Naive thymus-derived CD4-positive, alpha-beta T cell (primary cell): ENCODE measurements around the gene MIOX. TPM values are rescaled to one million over a fixed set of nuclear protein-coding genes. Genes with fewer than 3 reads are reported as not detected.

Experiments
- ATAC-seq: fragments of 150-1000 bp; cut with Tn5 transposase; 2 replicates; pipeline ENCODE4 v1.10.0; 2021; ENCODE audit warnings: mild to moderate bottlenecking, moderate library complexity
- CTCF ChIA-PET: fragments of 350-600 bp; sonication (Branson Sonifier 250); formaldehyde crosslinking; loops from one replicate; lab custom pipeline; 2021; ENCODE audit warnings: antibody characterized with exemption; lab: Charles Lee
- POLR2A ChIA-PET: fragments of 350-600 bp; sonication (Branson Sonifier 250); formaldehyde crosslinking; loops from one replicate; lab custom pipeline; 2021; ENCODE audit warnings: antibody characterized with exemption, inconsistent platforms; lab: Charles Lee
- DNase-seq, 9 donors: peaks; one replicate each; pipeline versions ENCODE4 v3.0.0 to v3.0.0-alpha.2; 2020 to 2022; ENCODE audit warnings: mixed read lengths in 1 of 9
- H3K27ac ChIP-seq: one replicate; pipeline ENCODE4 v1.7.0; 2013; ENCODE audit warnings: mild to moderate bottlenecking, low read depth, low read length, moderate library complexity
- H3K27me3 ChIP-seq, 2 donors: one replicate each; pipeline ENCODE4 v1.7.0; 2013; ENCODE audit warnings: low read length in 2 of 2, mild to moderate bottlenecking in 2 of 2, moderate library complexity in 2 of 2; ENCODE audit not compliant: control insufficient read depth in 2 of 2, insufficient read depth in 2 of 2
- H3K36me3 ChIP-seq, 3 experiments: 1 replicate in 2 of 3; 2 replicates in 1 of 3; pipeline ENCODE4 v1.7.0; 2013; ENCODE audit warnings: low read length in 3 of 3, mild to moderate bottlenecking in 3 of 3, moderate library complexity in 1 of 3; ENCODE audit not compliant: insufficient read depth in 3 of 3, control insufficient read depth in 2 of 3
- H3K4me1 ChIP-seq, 2 donors: one replicate each; pipeline ENCODE4 v1.7.0; 2013; ENCODE audit warnings: low read length in 2 of 2, mild to moderate bottlenecking in 2 of 2, moderate library complexity in 1 of 2; ENCODE audit not compliant: control insufficient read depth in 2 of 2, insufficient read depth in 2 of 2
- H3K4me3 ChIP-seq: 2 replicates; pipeline ENCODE4 v1.7.0; 2013; ENCODE audit warnings: mild to moderate bottlenecking, low read length
- H3K9me3 ChIP-seq, 3 experiments: 1 replicate in 2 of 3; 2 replicates in 1 of 3; pipeline ENCODE4 v1.7.0; 2013; ENCODE audit warnings: low read length in 3 of 3; ENCODE audit not compliant: control insufficient read depth in 2 of 3
- H3K27ac Mint-ChIP-seq, 9 donors: one replicate each; pipeline ENCODE4 v1.8.0; 2020 to 2022; ENCODE audit warnings: mixed read lengths in 9 of 9, mild to moderate bottlenecking in 8 of 9, moderate library complexity in 5 of 9, inconsistent platforms in 2 of 9
- H3K27me3 Mint-ChIP-seq, 5 donors: one replicate each; pipeline ENCODE4 v1.8.0; 2021 to 2022; ENCODE audit warnings: mixed read lengths in 5 of 5, mild to moderate bottlenecking in 1 of 5
- H3K36me3 Mint-ChIP-seq, 5 donors: one replicate each; pipeline ENCODE4 v1.8.0; 2020 to 2022; ENCODE audit warnings: mixed read lengths in 5 of 5, mild to moderate bottlenecking in 3 of 5, inconsistent platforms in 1 of 5
- H3K4me1 Mint-ChIP-seq, 7 donors: one replicate each; pipeline ENCODE4 v1.8.0; 2020 to 2022; ENCODE audit warnings: mixed read lengths in 7 of 7, mild to moderate bottlenecking in 3 of 7, inconsistent platforms in 1 of 7
- H3K4me3 Mint-ChIP-seq, 10 donors: one replicate each; pipeline ENCODE4 v1.8.0; 2020 to 2022; ENCODE audit warnings: mild to moderate bottlenecking in 10 of 10, mixed read lengths in 10 of 10, moderate library complexity in 6 of 10, inconsistent platforms in 2 of 10
- H3K9me3 Mint-ChIP-seq, 11 donors: one replicate each; pipeline ENCODE4 v1.8.0; 2020 to 2022; ENCODE audit warnings: mixed read lengths in 11 of 11, mild to moderate bottlenecking in 4 of 11, inconsistent platforms in 1 of 11, moderate library complexity in 1 of 11
- intact Hi-C, 2 donors: fragments of 100-400 bp; cut with micrococcal nuclease; formaldehyde crosslinking; loops; one replicate each; pipeline ENCODE4 v1.15.1; 2023
- polyA plus RNA-seq, 2 donors: library from polyadenylated mRNA; unstranded; fragments of 300-500 nt; fragmentation: Illumina TruSeq; gene quantifications; one replicate each; pipeline ENCODE4 v1.2.3, GENCODE V29; 2021
- total RNA-seq, 6 experiments: library from RNA in 5 of 6; stranded (reverse) in 5 of 6; gene quantifications; 1 replicate in 5 of 6; 2 replicates in 1 of 6; pipeline ENCODE4 v1.2.3 and lab custom pipeline; 2021 to 2026

Gene MIOX
- total and polyA plus RNA-seq, 7 experiments from 2014 or later: 0.22 TPM; not detected in 6

DNA sequence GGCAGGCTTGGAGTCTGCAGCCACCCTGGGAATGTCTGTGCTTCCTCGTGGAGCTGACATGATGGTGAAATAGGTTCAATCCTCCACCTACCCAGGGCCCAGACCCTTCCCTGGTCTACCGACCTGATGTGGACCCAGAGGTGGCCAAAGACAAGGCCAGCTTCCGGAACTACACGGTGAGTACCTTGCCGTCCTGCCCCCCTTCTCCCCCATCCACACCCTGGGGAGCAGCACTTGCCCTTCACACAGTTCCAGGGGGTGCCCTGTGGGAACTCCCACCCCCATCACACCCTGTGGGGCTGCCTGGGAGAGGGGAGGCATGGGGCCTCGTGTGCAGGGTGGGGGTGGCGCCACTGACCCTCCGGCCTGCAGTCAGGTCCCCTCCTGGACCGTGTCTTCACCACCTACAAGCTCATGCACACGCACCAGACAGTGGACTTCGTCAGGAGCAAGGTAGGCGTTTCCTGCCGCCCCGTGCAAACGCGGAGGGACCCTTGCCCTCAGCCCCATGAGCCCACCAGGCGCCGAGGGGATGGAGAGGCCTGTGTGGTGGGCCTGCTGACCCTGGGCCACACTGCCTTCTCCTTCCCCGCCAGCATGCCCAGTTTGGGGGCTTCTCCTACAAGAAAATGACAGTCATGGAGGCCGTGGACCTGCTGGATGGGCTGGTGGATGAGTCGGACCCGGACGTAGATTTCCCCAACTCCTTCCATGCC lies 789 bp downstream of the MIOX start:
- no peak overlapping the region for H3K4me3 Mint-ChIP-seq
- Histone ChIP-seq H3K27ac (no peak overlapping the region), H3K4me1 (peaks cover 0 to 6% of the 10 kb centered on the region in 2 donors), H3K27me3 (no peaks in the 10 kb centered on the region), H3K36me3 (no peaks in the 10 kb centered on the region), H3K4me3 (no peak overlapping the region), H3K9me3 (no peaks in the 10 kb centered on the region)
- DNase-seq (no peak), ATAC-seq (no peak)
- H3K27ac Mint-ChIP-seq: no peak overlapping the region
- intact Hi-C loops: no loop called here
- H3K4me1 Mint-ChIP-seq: peaks cover 7 to 17% (median 8%) of the 10 kb centered on the region in 7 donors
- H3K36me3 Mint-ChIP-seq: no peaks in the 10 kb centered on the region
- H3K9me3 Mint-ChIP-seq: no peaks in the 10 kb centered on the region
- CTCF ChIA-PET: no interaction called here
- peaks cover 0 to 5% (median 0%) of the 10 kb centered on the region in 5 donors for H3K27me3 Mint-ChIP-seq
- POLR2A ChIA-PET: no interaction called here

DNA sequence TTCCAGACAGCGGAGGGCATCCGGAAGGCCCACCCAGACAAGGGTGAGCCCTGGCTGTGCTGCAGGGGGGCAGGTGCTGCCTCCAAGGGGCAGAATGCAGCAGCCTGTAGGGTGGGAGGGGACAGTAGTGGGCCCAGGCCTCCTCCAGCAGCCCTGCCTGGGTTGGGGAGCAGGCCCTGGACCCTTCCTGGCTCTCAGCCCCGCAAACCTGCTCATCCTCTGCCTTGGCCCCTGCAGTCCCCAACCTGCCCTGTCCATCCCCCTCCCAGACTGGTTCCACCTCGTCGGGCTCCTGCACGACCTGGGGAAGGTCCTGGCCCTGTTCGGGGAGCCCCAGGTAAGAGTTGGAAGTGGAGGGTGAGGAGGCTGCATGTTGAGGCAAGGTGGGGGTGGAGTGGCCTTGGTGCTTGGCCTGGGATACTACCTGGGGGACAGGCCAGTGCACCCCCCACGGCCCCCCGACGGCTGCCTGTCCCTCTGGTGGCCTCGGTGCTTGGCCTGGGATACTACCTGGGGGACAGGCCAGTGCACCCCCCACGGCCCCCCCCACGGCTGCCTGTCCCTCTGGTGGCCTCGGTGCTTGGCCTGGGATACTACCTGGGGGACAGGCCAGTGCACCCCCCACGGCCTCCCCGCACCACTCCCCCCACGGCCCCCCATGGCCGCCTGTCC lies 1.5 kb downstream of the MIOX start:
- no peaks in the 10 kb centered on the region for H3K36me3 Mint-ChIP-seq
- peaks cover 0 to 5% (median 0%) of the 10 kb centered on the region in 5 donors for H3K27me3 Mint-ChIP-seq
- no peaks in the 10 kb centered on the region for H3K9me3 Mint-ChIP-seq
- H3K27ac Mint-ChIP-seq: no peak overlapping the region
- ChIA-PET CTCF (no interaction called here), POLR2A (no interaction called here)
- no peaks in the 10 kb centered on the region for H3K36me3 ChIP-seq
- H3K4me1 Mint-ChIP-seq: peaks cover 7 to 15% (median 8%) of the 10 kb centered on the region in 7 donors
- DNase-seq (no peak), ATAC-seq (no peak)
- H3K9me3 ChIP-seq: no peaks in the 10 kb centered on the region
- H3K27ac ChIP-seq: no peak overlapping the region
- H3K27me3 ChIP-seq: no peaks in the 10 kb centered on the region
- H3K4me1 ChIP-seq: peaks cover 0 to 6% of the 10 kb centered on the region in 2 donors
- intact Hi-C loops: no loop called here
- H3K4me3 ChIP-seq: no peak overlapping the region
- no peak overlapping the region for H3K4me3 Mint-ChIP-seq

DNA sequence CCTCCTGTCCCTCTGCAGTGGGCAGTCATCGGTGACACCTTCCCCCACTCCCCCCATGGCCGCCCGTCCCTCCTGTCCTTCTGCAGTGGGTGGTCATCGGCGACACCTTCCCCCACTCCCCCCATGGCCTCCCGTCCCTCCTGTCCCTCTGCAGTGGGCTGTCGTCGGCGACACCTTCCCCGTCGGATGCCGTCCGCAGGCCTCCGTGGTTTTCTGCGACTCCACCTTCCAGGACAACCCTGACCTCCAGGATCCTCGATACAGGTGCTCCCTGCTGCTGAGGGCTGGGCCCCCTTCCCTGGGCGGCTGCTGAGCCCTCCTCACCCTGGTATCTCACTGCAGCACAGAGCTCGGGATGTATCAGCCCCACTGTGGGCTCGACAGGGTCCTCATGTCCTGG lies 2.2 kb downstream of the MIOX start:
- H3K9me3 ChIP-seq: no peaks in the 10 kb centered on the region
- no peak overlapping the region for H3K4me3 Mint-ChIP-seq
- H3K27me3 ChIP-seq: no peaks in the 10 kb centered on the region
- H3K9me3 Mint-ChIP-seq: no peaks in the 10 kb centered on the region
- ATAC-seq (no peak), DNase-seq (no peak)
- no peaks in the 10 kb centered on the region for H3K36me3 ChIP-seq
- no peaks in the 10 kb centered on the region for H3K36me3 Mint-ChIP-seq
- POLR2A ChIA-PET: interaction anchor here (1.3 kb wide), 1 partner anchor 37 kb away, joined by 6 read pairs; the partner anchor contains the start of gene SCO2
- CTCF ChIA-PET: no interaction called here
- H3K27ac Mint-ChIP-seq: no peak overlapping the region
- intact Hi-C loops: no loop called here
- no peak overlapping the region for H3K27ac ChIP-seq
- H3K4me1 ChIP-seq: peaks cover 0 to 6% of the 10 kb centered on the region in 2 donors
- H3K27me3 Mint-ChIP-seq: peaks cover 0 to 5% (median 0%) of the 10 kb centered on the region in 5 donors
- H3K4me1 Mint-ChIP-seq: peaks cover 7 to 15% (median 8%) of the 10 kb centered on the region in 7 donors
- H3K4me3 ChIP-seq: no peak overlapping the region

DNA sequence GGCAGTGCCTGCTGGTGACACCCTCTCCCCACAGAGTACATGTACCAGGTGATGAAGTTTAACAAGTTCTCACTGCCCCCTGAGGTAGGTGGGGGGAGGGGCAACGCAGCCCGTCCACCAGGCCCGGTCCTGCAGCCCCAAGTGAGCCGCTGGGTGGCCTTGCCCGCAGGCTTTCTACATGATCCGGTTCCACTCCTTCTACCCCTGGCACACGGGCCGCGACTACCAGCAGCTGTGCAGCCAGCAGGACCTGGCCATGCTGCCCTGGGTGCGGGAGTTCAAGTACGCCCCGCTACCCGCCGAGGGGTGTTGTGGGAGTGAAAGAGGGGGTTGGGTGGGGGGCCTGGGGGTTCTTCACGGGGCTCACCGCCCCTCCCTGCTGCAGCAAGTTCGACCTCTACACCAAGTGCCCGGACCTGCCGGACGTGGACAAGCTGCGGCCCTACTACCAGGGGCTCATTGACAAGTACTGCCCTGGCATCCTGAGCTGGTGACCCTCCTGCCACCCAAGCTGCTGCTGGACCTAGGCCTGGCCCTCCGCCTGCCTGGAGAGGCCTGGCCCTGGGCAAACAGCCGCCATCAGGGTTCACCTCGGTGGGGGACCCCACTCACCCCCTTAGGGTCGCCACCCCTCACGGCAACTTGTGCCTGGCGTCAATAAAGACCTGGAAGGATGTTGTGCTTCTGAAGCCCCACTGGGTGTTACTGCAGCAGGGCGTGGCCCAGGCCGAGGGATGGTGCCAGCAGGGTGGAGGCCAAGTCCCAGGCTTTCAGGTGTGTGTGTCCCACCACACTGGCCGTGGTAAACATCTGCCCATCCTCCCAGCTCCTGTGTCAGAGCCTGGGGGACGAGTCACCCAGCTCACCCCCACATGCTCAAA lies 2.9 kb downstream of the MIOX start:
- ChIA-PET POLR2A (interaction anchor here (0.6 to 1.4 kb wide), 3 partner anchors 18 to 40 kb away, joined by 3 to 6 read pairs (median 4); partner anchors contain the start of genes LMF2, NCAPH2 and SCO2), CTCF (no interaction called here)
- H3K27ac Mint-ChIP-seq: no peak overlapping the region
- no peaks in the 10 kb centered on the region for H3K9me3 ChIP-seq
- DNase-seq (no peak), ATAC-seq (no peak)
- H3K36me3 Mint-ChIP-seq: no peaks in the 10 kb centered on the region
- peaks cover 0 to 6% of the 10 kb centered on the region in 2 donors for H3K4me1 ChIP-seq
- no peak overlapping the region for H3K4me3 Mint-ChIP-seq
- H3K27ac ChIP-seq: no peak overlapping the region
- H3K27me3 Mint-ChIP-seq: peaks cover 0 to 5% (median 0%) of the 10 kb centered on the region in 5 donors
- no peaks in the 10 kb centered on the region for H3K36me3 ChIP-seq
- H3K4me3 ChIP-seq: no peak overlapping the region
- intact Hi-C loops: loop anchor here in 1 of 2 donors (10.0 kb wide), 1 partner anchor 45 kb away; no protein-coding TSS in a partner anchor
- peaks cover 7 to 15% (median 8%) of the 10 kb centered on the region in 7 donors for H3K4me1 Mint-ChIP-seq
- H3K9me3 Mint-ChIP-seq: no peaks in the 10 kb centered on the region
- H3K27me3 ChIP-seq: no peaks in the 10 kb centered on the region

DNA sequence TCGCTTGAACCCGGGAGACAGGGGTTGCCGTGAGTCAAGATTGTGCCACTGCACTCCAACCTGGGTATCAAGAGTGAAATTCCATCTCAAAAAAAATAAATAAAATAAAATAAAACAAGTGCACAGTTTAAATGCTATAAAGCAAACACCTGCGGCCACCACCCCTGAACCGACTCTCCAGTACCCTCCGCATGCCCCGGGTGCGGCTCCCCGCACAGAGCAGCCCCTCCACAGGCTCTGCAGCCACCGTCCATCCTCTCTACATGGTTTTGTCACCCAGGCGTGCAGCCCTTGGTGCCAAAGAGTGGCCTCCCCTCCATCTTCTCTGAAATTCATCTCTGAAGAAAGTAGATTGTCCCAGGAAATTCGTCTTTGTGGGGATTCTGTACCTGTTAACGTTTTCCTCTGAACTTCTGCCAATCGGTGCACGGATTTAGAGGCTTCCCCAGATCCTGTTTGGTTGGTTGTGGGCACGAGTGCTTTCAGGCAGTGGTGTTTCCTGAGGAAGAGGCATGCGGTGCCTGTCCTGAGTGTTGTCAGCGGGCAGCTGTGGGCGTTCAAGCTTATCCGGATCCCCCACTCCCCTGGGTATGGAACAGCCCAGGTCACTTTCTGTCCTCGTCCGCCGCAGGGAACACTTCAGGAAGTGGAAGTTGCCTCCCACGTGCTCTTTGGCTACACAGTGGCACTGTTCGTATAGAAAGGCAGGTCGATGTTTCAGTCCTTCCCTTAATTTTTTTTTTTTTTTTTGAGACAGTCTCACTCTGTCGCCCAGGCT lies 4.1 kb downstream of the MIOX start:
- peak overlapping the region; percentile 16 to 73 (median 59) for H3K4me3 Mint-ChIP-seq
- DNase-seq (no peak), ATAC-seq (peak; percentile 22)
- peak overlapping the region in 3 of 9 donors; percentile 39 to 72 (median 40) for H3K27ac Mint-ChIP-seq
- no peaks in the 10 kb centered on the region for H3K9me3 ChIP-seq
- intact Hi-C loops: loop anchor here in 1 of 2 donors (10.0 kb wide), 1 partner anchor 46 kb away; no protein-coding TSS in a partner anchor
- H3K4me1 ChIP-seq: peaks cover 0 to 6% of the 10 kb centered on the region in 2 donors
- no peaks in the 10 kb centered on the region for H3K36me3 ChIP-seq
- H3K4me3 ChIP-seq: no peak overlapping the region
- no peaks in the 10 kb centered on the region for H3K9me3 Mint-ChIP-seq
- H3K27me3 Mint-ChIP-seq: peaks cover 0 to 5% (median 0%) of the 10 kb centered on the region in 5 donors
- H3K36me3 Mint-ChIP-seq: no peaks in the 10 kb centered on the region
- CTCF ChIA-PET: interaction anchor here (0.6 kb wide), 1 partner anchor 264 kb away, joined by 3 read pairs; no protein-coding TSS in a partner anchor
- H3K27ac ChIP-seq: no peak overlapping the region
- peaks cover 6 to 12% (median 8%) of the 10 kb centered on the region in 7 donors for H3K4me1 Mint-ChIP-seq
- POLR2A ChIA-PET: interaction anchor here (0.6 to 1.4 kb wide), 2 partner anchors 17 to 66 kb away, joined by 3 to 4 read pairs; partner anchors contain the start of genes LMF2 and NCAPH2
- H3K27me3 ChIP-seq: no peaks in the 10 kb centered on the region
